ENCODE results near the gene KRT10.

DNA sequence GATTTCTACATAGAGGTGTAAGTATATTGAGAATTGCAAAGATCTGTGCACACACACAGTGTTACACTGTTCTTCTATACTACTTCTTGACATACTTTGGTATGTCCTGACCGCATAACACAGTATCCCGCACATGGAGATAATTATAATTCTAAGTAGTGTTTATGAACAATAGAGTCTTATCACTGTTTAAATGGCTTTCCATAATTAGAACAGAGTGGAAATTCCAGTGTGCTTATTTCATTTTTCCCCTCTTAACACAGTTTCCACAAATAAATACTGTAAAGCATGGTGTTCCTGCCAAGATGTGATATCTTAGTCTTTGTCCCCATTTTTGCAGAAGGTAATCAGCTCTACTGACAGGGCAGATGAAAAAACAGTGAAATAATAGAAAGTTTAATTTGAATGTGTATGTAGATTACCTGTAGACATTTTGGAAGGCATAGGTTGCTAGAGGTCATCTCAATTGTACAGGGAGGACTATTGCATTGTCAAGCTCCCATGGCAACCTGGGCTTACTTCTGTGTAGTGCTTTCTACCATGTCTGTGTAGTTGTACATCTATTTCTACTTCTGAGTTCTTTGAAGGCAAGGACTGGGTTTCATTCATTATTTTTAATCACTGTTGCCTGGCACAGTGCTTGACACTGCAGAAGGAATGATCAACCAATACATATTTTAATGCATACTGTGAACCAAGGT, 12.5 kb downstream of the KRT10 start:
- TF ChIP-seq, protein P1, sequence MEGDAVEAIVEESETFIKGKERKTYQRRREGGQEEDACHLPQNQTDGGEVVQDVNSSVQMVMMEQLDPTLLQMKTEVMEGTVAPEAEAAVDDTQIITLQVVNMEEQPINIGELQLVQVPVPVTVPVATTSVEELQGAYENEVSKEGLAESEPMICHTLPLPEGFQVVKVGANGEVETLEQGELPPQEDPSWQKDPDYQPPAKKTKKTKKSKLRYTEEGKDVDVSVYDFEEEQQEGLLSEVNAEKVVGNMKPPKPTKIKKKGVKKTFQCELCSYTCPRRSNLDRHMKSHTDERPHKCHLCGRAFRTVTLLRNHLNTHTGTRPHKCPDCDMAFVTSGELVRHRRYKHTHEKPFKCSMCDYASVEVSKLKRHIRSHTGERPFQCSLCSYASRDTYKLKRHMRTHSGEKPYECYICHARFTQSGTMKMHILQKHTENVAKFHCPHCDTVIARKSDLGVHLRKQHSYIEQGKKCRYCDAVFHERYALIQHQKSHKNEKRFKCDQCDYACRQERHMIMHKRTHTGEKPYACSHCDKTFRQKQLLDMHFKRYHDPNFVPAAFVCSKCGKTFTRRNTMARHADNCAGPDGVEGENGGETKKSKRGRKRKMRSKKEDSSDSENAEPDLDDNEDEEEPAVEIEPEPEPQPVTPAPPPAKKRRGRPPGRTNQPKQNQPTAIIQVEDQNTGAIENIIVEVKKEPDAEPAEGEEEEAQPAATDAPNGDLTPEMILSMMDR (IDR thresholded peaks at IDR 0.05): no peak
- TF ChIP-seq POLR2A (IDR thresholded peaks at IDR 0.05): no peak
